Omental fat pad (tissue), 4 donors: ENCODE data around the gene IPP. TPM values are rescaled to one million over a fixed set of nuclear protein-coding genes. Genes with fewer than 3 reads are reported as not detected.
"Not testable (repeated sequence)": the region's sequence is repeated elsewhere in the genome, so short reads cannot be mapped to it uniquely, and the experiment has no call there.

Experiments
- ATAC-seq: fragments of 150-250 bp; one replicate; pipeline ENCODE4 v1.9.1; 2016; ENCODE audit warnings: mild to moderate bottlenecking, moderate library complexity; ENCODE audit not compliant: low FRiP score
- DNase-seq: peaks from one replicate; pipeline ENCODE4 v3.0.0-alpha.2; 2019; ENCODE audit warnings: low spot score
- CTCF ChIP-seq, 3 donors: fragments of 450-650 bp; IDR thresholded peaks; one replicate each; pipeline ENCODE4 v1.5.1; 2016 to 2017; ENCODE audit warnings: antibody characterized with exemption in 3 of 3, mild to moderate bottlenecking in 3 of 3, moderate library complexity in 2 of 3
- total RNA-seq, 4 donors: library from RNA; depleted of rRNA; stranded (reverse); fragments of >200 nt; gene quantifications; one replicate each; pipeline ENCODE4 v1.1.0, GENCODE V29; 2016

Gene IPP
- total RNA-seq, 4 donors from 2014 or later = 4.1 to 12.0 (median 7.7) TPM

GRCh38 chr1:45755697-45756096 lies 5.2 kb upstream of the IPP start:
- DNase-seq (no peak), ATAC-seq (no peak)
- TF ChIP-seq CTCF (IDR thresholded peaks at IDR 0.05) = no peak

- DNase-seq = no peak
- no peak for ATAC-seq
- TF ChIP-seq CTCF (IDR thresholded peaks at IDR 0.05) = no peak
Measured at GRCh38 chr1:45753248-45754037, 3.0 kb upstream of the IPP start.

- no peak for TF ChIP-seq CTCF (IDR thresholded peaks at IDR 0.05)
- ATAC-seq = no peak
- no peak for DNase-seq
Measured at GRCh38 chr1:45752441-45753052, 2.1 kb upstream of the IPP start.

GRCh38 chr1:45752014-45752413 lies 1.6 kb upstream of the IPP start:
- ATAC-seq (no peak), DNase-seq (no peak)
- no peak for TF ChIP-seq CTCF (IDR thresholded peaks at IDR 0.05)

- DNase-seq, ATAC-seq: not testable (repeated sequence)
Measured at GRCh38 chr1:45751039-45751838, 786 bp upstream of the IPP start.

- ATAC-seq (no peak), DNase-seq (no peak)
- TF ChIP-seq CTCF (IDR thresholded peaks at IDR 0.05) = no peak
Measured at GRCh38 chr1:45746922-45747321, 3.5 kb downstream of the IPP start.

GRCh38 chr1:45739641-45740156 lies 10.8 kb downstream of the IPP start:
- not testable (repeated sequence) for ATAC-seq

More at GRCh38 chr1:45739641-45740156, 10.8 kb downstream of the IPP start:
- not testable (repeated sequence) for DNase-seq
